Measurements from ENCODE around the gene GGA3.
"Not testable (repeated sequence)": the region's sequence is repeated elsewhere in the genome, so short reads cannot be mapped to it uniquely, and the experiment has no call there.

GGA3 gene

DNA sequence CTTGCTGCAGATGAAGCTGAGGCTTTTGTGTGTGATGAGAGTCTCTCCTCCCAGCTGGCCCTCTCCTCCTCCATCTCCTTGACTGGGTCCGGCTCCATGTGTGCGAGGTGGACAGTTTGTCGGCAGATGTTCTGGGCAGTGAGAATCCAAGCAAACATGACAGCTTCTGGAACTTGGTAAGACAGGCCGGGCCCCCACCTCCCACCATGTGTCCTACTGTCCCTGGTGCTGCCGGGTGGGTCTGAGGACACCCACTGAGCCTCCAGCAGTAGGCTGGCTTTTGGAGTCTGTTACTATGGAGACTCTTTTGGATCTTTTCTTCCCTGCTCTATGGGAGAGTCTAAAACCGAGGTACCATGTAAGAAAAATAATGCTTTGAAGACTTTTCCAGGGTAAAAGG is 43.3 kb downstream of the GGA3 start:
- no peak for DNase-seq (ENCODE audit: low read depth in 3 of 3)

DNA sequence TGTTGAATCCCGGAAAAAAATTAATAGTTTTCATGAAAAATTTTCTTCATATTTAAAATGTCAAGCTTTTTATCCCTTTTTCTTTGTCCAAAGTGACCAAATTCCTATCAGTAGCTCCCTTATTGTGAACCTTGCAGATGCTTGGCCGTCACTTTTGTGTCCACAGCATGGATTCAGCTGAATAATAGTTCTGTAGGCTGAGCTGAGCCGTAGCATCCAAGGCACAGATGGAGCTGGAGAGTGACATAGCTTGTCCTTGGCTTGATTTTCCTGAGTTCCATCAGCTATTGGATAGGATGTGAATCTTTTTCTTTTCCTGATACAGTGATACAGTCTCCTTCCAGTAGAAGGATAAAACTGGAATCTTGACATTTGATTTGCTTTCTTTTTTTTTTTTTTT is 52.3 kb downstream of the GGA3 start:
- no peak for DNase-seq (ENCODE audit: low read depth in 3 of 3)

- no peak for DNase-seq (ENCODE audit: low read depth in 3 of 3)
Measured at GRCh38 chr17:75208161-75208560, 53.2 kb downstream of the GGA3 start.

DNA sequence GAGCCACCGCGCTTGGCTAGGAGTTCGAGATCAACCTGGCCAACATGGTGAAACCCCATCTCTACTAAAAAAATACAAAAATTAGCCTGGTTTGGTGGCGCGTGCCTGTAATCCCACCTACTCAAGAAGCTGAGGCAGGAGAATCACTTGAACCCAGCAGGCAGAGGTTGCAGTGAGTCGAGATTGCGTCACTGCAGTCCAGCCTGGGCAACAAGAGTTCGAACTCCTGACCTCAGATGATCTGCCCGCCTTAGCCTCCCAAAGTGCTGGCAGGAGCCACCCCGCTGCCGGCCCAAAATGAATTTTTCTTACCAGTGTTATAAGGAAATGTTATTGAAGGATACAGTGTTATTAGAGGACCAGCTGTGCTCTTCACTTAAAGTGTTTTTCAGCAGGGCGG is 53.6 kb downstream of the GGA3 start:
- no peak for DNase-seq (ENCODE audit: low read depth in 3 of 3)

DNA sequence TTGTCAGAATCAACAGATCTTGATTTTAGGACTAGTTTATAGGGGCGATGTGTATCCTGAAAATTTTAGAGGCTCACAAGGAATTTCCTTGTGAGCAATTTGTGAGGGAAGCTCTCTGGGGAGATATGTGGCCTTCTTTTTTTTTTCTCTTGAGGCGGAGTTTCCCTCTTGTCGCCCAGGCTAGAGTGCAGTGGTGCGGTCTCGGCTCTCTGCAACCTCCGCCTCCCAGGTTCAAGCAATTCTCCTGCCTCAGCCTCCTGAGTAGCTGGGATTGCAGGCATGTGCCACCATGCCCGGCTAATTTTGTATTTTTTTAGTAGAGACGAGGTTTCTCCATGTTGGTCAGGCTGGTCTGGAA is 54.4 kb downstream of the GGA3 start:
- DNase-seq (ENCODE audit: low read depth in 3 of 3) = not testable (repeated sequence)

DNA sequence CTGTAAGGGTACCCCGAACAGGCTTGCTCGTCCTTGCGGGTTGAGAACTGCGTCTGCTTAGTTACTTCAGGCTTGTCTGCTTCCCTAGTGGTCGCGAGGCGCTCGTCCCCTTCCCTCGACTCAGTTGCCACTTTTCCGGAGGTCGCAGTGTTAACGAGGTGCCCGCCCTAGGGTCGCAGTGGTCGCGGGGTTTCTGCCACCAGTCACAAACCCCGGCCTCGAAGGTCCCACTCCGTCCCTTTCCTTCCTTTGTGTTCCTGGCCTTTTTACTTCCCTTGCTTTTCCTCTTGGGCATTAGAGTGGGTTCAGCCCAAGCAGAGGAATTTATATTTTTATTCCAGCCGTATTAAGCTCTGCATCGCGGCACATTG is 55.6 kb downstream of the GGA3 start:
- DNase-seq (ENCODE audit: low read depth in 3 of 3) = no peak

DNA sequence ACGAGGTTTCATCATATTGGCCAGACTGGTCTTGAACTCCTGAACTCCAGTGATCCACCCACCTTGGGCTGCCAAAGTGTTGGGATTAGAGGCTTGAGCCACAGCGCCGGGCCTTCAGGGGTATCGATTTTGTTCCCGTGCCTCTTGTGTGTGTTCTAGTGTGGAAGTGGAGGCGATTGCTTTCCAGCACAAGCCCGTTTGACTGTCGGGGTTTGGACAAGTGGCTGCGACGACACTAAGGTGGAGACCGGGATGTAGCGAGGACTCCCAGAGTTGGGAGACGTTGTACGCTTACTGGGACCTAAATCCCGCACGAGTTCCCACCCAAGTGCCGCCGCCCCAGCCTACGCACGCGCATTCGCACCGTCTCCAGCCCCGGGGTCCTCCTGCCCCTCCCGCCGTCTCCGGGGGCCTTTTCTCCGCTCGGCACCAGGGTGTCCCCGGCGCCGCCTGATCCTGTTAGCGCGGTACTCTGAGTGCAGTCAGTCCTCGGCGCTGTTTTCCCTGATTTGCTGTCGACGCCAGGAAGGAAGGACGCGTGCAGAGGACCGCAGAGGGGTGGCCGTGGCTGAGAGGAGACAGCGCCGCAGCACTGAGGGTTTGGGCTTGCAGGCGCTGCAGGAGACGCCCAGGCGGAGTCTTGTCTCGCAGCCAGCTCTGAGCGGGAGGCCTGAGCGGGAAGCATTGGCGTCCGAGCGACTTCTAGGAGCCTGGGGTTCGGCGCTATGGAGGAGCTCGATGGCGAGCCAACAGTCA is 56.2 kb downstream of the GGA3 start, which contains the start of gene NUP85:
Gene NUP85 (plus strand): TSS at position 643 of the 756 bp plus-strand sequence. CDS start 83 bp downstream, at position 726.
- DNase-seq (ENCODE audit: low read depth in 3 of 3) = peak; percentile 82 to 93 (median 87)

GRCh38 chr17:75199886-75200618 is 61.4 kb downstream of the GGA3 start:
- no peak for DNase-seq (ENCODE audit: low read depth in 3 of 3)

DNA sequence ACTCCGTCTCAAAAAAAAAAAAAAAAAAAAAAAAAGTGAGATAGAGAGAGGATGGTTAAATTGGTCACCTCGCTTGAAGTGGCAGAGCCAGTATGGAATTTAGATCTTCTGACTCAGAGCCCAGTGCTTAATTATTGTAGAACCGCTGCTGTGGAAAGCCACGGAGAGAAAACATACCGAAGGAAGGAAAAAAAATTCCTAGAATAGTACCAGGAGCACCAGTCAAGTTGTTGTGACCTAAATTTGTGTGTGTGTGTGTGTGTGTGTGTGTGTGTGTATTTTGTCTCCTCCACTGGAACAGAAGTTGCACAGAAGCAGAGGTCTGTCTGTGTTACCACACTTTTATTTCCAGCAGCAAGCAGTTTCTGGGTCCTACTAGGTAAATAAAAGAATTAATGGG is 66.5 kb downstream of the GGA3 start:
- no peak for DNase-seq (ENCODE audit: low read depth in 3 of 3)

GRCh38 chr17:75191584-75191983 is 69.8 kb downstream of the GGA3 start:
- no peak for DNase-seq (ENCODE audit: low read depth in 3 of 3)

- no peak for DNase-seq (ENCODE audit: low read depth in 3 of 3)
Measured at GRCh38 chr17:75188614-75189013, 72.8 kb downstream of the GGA3 start.
